HepG2 (cell line): ENCODE measurements around the gene ZNF117. TPM values are rescaled to one million over a fixed set of nuclear protein-coding genes. Genes with fewer than 3 reads are reported as not detected.

ENCODE experiments used
- BCL3 ChIP-seq: sonication (generic); formaldehyde crosslinking; IDR thresholded peaks from 2 replicates; pipeline ENCODE4 v1.5.1; 2020; ENCODE audit warnings: mild to moderate bottlenecking, missing genetic modification reagents, moderate library complexity
- DNMT1 ChIP-seq: sonication (generic); formaldehyde crosslinking; IDR thresholded peaks from 2 replicates; pipeline ENCODE4 v1.5.1; 2020; ENCODE audit warnings: mild to moderate bottlenecking, missing genetic modification reagents
- ELK4 ChIP-seq: sonication (generic); formaldehyde crosslinking; IDR thresholded peaks from 2 replicates; pipeline ENCODE4 v1.9.0; 2021; ENCODE audit warnings: missing genetic modification reagents, borderline replicate concordance
- NFIB ChIP-seq: sonication (generic); formaldehyde crosslinking; IDR thresholded peaks from 2 replicates; pipeline ENCODE4 v1.9.0; 2021; ENCODE audit warnings: missing genetic modification reagents, mild to moderate bottlenecking, borderline replicate concordance
- RXRA ChIP-seq: sonication (generic); formaldehyde crosslinking; IDR thresholded peaks from 2 replicates; pipeline ENCODE4 v1.5.1; 2020; ENCODE audit warnings: missing genetic modification reagents
- ZBTB40 ChIP-seq, 2 experiments: fragments of 450-650 bp in 1 of 2; sonication (generic) in 1 of 2; formaldehyde crosslinking in 1 of 2; IDR thresholded peaks; 2 replicates each; pipeline versions ENCODE4 v1.6.1 to v1.8.0; 2016 to 2022; ENCODE audit warnings: antibody characterized with exemption in 1 of 2, mild to moderate bottlenecking in 1 of 2, missing genetic modification reagents in 1 of 2
- ZBTB7A ChIP-seq: sonication (generic); formaldehyde crosslinking; IDR thresholded peaks from 2 replicates; pipeline ENCODE4 v1.8.0; 2022; ENCODE audit warnings: mild to moderate bottlenecking, missing genetic modification reagents
- ZFP41 ChIP-seq: sonication (generic); formaldehyde crosslinking; IDR thresholded peaks from 2 replicates; pipeline ENCODE4 v1.4.0; 2020; ENCODE audit warnings: mild to moderate bottlenecking, missing genetic modification reagents, borderline replicate concordance
- ZNF337 ChIP-seq: sonication (generic); formaldehyde crosslinking; IDR thresholded peaks from 2 replicates; pipeline ENCODE4 v1.5.1; 2020; ENCODE audit warnings: missing genetic modification reagents, low read depth, mild to moderate bottlenecking, borderline replicate concordance
- ZNF350 ChIP-seq: sonication (generic); formaldehyde crosslinking; IDR thresholded peaks from 2 replicates; pipeline ENCODE4 v1.4.0; 2020; ENCODE audit warnings: mild to moderate bottlenecking, low read depth, missing genetic modification reagents, borderline replicate concordance
- ZNF547 ChIP-seq: sonication (generic); formaldehyde crosslinking; IDR thresholded peaks from 2 replicates; pipeline ENCODE4 v1.5.1; 2020; ENCODE audit warnings: mild to moderate bottlenecking, missing genetic modification reagents
- ZNF703 ChIP-seq: sonication (generic); formaldehyde crosslinking; IDR thresholded peaks from 2 replicates; pipeline ENCODE4 v1.5.1; 2020; ENCODE audit warnings: missing genetic modification reagents, mild to moderate bottlenecking, moderate library complexity, borderline replicate concordance
- ZNF709 ChIP-seq: sonication (generic); formaldehyde crosslinking; IDR thresholded peaks from 2 replicates; pipeline ENCODE4 v1.5.0; 2020; ENCODE audit warnings: mild to moderate bottlenecking, missing genetic modification reagents
- ZNF777 ChIP-seq: sonication (generic); formaldehyde crosslinking; IDR thresholded peaks from 2 replicates; pipeline ENCODE4 v1.4.0; 2020; ENCODE audit warnings: missing genetic modification reagents
- ZNF841 ChIP-seq: sonication (generic); formaldehyde crosslinking; IDR thresholded peaks from 2 replicates; pipeline ENCODE4 v1.8.1; 2023; ENCODE audit warnings: missing genetic modification reagents, borderline replicate concordance
- ZNF883 ChIP-seq: sonication (generic); formaldehyde crosslinking; IDR thresholded peaks from 2 replicates; pipeline ENCODE4 v1.5.1; 2020; ENCODE audit warnings: mild to moderate bottlenecking, missing genetic modification reagents; ENCODE audit errors: not compliant biosample characterization
- polyA plus RNA-seq, 8 experiments: library from polyadenylated mRNA; depleted of rRNA in 3 of 8; stranded (reverse) in 7 of 8; unstranded in 1 of 8; fragments of >200 nt; fragmentation: Illumina TruSeq in 4 of 8; extraction: Trizol in 4 of 8; gene quantifications; 2 replicates each; pipeline versions ENCODE4 v1.2.1 to v1.2.3, GENCODE V29; 2011 to 2016; ENCODE audit warnings: low read depth in 4 of 8, missing spikeins in 1 of 8, mixed read lengths in 1 of 8; ENCODE audit not compliant: insufficient read depth in 1 of 8
- total RNA-seq, 5 experiments: library from RNA; depleted of rRNA; stranded (reverse); fragments of >200 nt; fragmentation: Illumina TruSeq; extraction: Trizol; gene quantifications; 2 replicates each; pipeline ENCODE4 v1.2.3, GENCODE V29; 2016; ENCODE audit warnings: low read depth in 1 of 5

Gene ZNF117
- total and polyA plus RNA-seq, 2 of the 13 experiments (the other 11 are each of a cell fraction or from before 2014, with no cell fraction given) = 6.6 to 20.0 TPM

GRCh38 chr7:64947252-64948000 is 43.4 kb downstream of the ZNF117 start (continued):
- no peak for TF ChIP-seq ZBTB40 (IDR thresholded peaks at IDR 0.05)
- TF ChIP-seq ZBTB40 (CRISPR knock-in tag; IDR thresholded peaks at IDR 0.05) = 0 out of 2 replicates have a peak, but pooled peaks have one; percentile 2
- no peak for TF ChIP-seq ZNF841 (CRISPR knock-in tag)
- peak; percentile 58 for TF ChIP-seq ZNF883
- TF ChIP-seq ZNF703 (CRISPR knock-in tag) = 0 out of 2 replicates have a peak, but pooled peaks have one; percentile 36
- TF ChIP-seq ZNF337 (CRISPR knock-in tag) = 0 out of 2 replicates have a peak, but pooled peaks have one; percentile 52
- 0 out of 2 replicates have a peak, but pooled peaks have one; percentile 39 for TF ChIP-seq ZNF709 (CRISPR knock-in tag)
- peak; percentile 51; the same call in 1 of the 2 replicates for TF ChIP-seq ZNF547 (CRISPR knock-in tag)
- peak; percentile 24; the same call in 1 of the 2 replicates for TF ChIP-seq RXRA (CRISPR knock-in tag)
- peak; percentile 56 for TF ChIP-seq ZNF777
- no peak for TF ChIP-seq DNMT1 (CRISPR knock-in tag)
- peak; percentile 56; the same call in 1 of the 2 replicates for TF ChIP-seq ZBTB7A
- TF ChIP-seq ZFP41 = 0 out of 2 replicates have a peak, but pooled peaks have one; percentile 33
- peak; percentile 52; the same call in 1 of the 2 replicates for TF ChIP-seq BCL3 (CRISPR knock-in tag)
- TF ChIP-seq NFIB (CRISPR knock-in tag) = no peak
- peak; percentile 39; the same call in 1 of the 2 replicates for TF ChIP-seq ZNF350 (CRISPR knock-in tag)
- no peak for TF ChIP-seq ELK4
